CD14-positive monocyte (primary cell): ENCODE data around the gene RBM45. TPM values are rescaled to one million over a fixed set of nuclear protein-coding genes. Genes with fewer than 3 reads are reported as not detected.
A peak's percentile ranks its signal among the peaks of the same experiment; 100 is the strongest.

Experiments
- DNase-seq, 3 donors: peaks; one replicate each; pipeline ENCODE4 v3.0.0-alpha.2; 2011 to 2022
- H2AFZ ChIP-seq: 2 replicates; pipeline ENCODE4 v1.6.0; 2012; ENCODE audit warnings: mild to moderate bottlenecking, low read depth, low read length, inconsistent platforms; ENCODE audit not compliant: insufficient read depth, poor library complexity, severe bottlenecking
- H3K27ac ChIP-seq, 2 donors: 1 replicate in 1 of 2; 2 replicates in 1 of 2; pipeline ENCODE4 v1.5.1; 2012 to 2013; ENCODE audit warnings: low read length in 2 of 2, control low read depth in 1 of 2, inconsistent platforms in 1 of 2, low read depth in 1 of 2, mild to moderate bottlenecking in 1 of 2
- H3K27me3 ChIP-seq, 2 donors: one replicate each; pipeline versions ENCODE4 v1.6.0 to v1.6.1; 2011 to 2013; ENCODE audit warnings: low read length in 2 of 2; ENCODE audit not compliant: control insufficient read depth in 2 of 2, insufficient read depth in 2 of 2
- H3K36me3 ChIP-seq, 2 donors: replicated peaks in 1 of 2; 1 replicate in 1 of 2; 2 replicates in 1 of 2; pipeline versions ENCODE4 v1.5.1 to v1.6.1; 2012 to 2013; ENCODE audit warnings: low read length in 2 of 2, control low read depth in 1 of 2, inconsistent platforms in 1 of 2, mild to moderate bottlenecking in 1 of 2; ENCODE audit not compliant: insufficient read depth in 2 of 2, control insufficient read depth in 1 of 2
- H3K4me1 ChIP-seq, 2 donors: 1 replicate in 1 of 2; 2 replicates in 1 of 2; pipeline versions ENCODE4 v1.5.1 to v1.6.1; 2012 to 2013; ENCODE audit warnings: low read length in 2 of 2, control low read depth in 1 of 2, inconsistent platforms in 1 of 2, mild to moderate bottlenecking in 1 of 2, moderate library complexity in 1 of 2; ENCODE audit not compliant: insufficient read depth in 2 of 2, control insufficient read depth in 1 of 2
- H3K4me2 ChIP-seq: replicated peaks from 2 replicates; pipeline ENCODE3; 2012; ENCODE audit warnings: low read length, moderate library complexity, mild to moderate bottlenecking; ENCODE audit not compliant: poor library complexity, severe bottlenecking; ENCODE audit errors: extremely low read depth
- H3K4me3 ChIP-seq, 3 experiments: fragments of 200-600 bp in 1 of 3; sonication (generic) in 1 of 3; replicated peaks in 1 of 3; 1 replicate in 2 of 3; 2 replicates in 1 of 3; pipeline ENCODE4 v1.5.1; 2011 to 2013; ENCODE audit warnings: low read length in 3 of 3, mild to moderate bottlenecking in 3 of 3, control low read depth in 2 of 3, low read depth in 2 of 3, inconsistent platforms in 1 of 3, moderate library complexity in 1 of 3
- H3K79me2 ChIP-seq: 2 replicates; pipeline ENCODE4 v1.6.0; 2012; ENCODE audit warnings: mild to moderate bottlenecking, control low read depth, inconsistent platforms, low read length, moderate library complexity; ENCODE audit not compliant: insufficient read depth
- H3K9ac ChIP-seq: 2 replicates; pipeline ENCODE4 v1.6.0; 2017; ENCODE audit warnings: low read length, mild to moderate bottlenecking; ENCODE audit not compliant: insufficient read depth, poor library complexity, severe bottlenecking
- H3K9me3 ChIP-seq, 2 donors: replicated peaks in 1 of 2; 1 replicate in 1 of 2; 2 replicates in 1 of 2; pipeline versions ENCODE4 v1.5.1 to v1.6.1; 2012 to 2013; ENCODE audit warnings: low read length in 2 of 2, control low read depth in 1 of 2; ENCODE audit not compliant: control insufficient read depth in 1 of 2, insufficient read depth in 1 of 2
- H4K20me1 ChIP-seq: 2 replicates; pipeline ENCODE4 v1.6.0; 2012; ENCODE audit warnings: mild to moderate bottlenecking, low read length, control low read depth, moderate library complexity; ENCODE audit not compliant: insufficient read depth
- H3K27ac Mint-ChIP-seq, 7 donors: one replicate each; pipeline ENCODE4 v1.8.0; 2020; ENCODE audit warnings: mild to moderate bottlenecking in 7 of 7, mixed read lengths in 7 of 7, moderate library complexity in 6 of 7, inconsistent platforms in 2 of 7
- H3K27me3 Mint-ChIP-seq, 3 donors: one replicate each; pipeline ENCODE4 v1.8.0; 2021 to 2022; ENCODE audit warnings: low read depth in 3 of 3, mild to moderate bottlenecking in 3 of 3, mixed read lengths in 3 of 3, moderate library complexity in 3 of 3, inconsistent platforms in 1 of 3
- H3K36me3 Mint-ChIP-seq, 2 donors: one replicate each; pipeline ENCODE4 v1.8.0; 2020; ENCODE audit warnings: mixed read lengths in 2 of 2, inconsistent platforms in 1 of 2, mild to moderate bottlenecking in 1 of 2
- H3K4me1 Mint-ChIP-seq: one replicate; pipeline ENCODE4 v1.8.0; 2020; ENCODE audit warnings: mild to moderate bottlenecking, mixed read lengths
- H3K4me3 Mint-ChIP-seq, 2 donors: one replicate each; pipeline ENCODE4 v1.8.0; 2020; ENCODE audit warnings: mild to moderate bottlenecking in 2 of 2, mixed read lengths in 2 of 2, moderate library complexity in 1 of 2
- H3K9me3 Mint-ChIP-seq, 7 donors: one replicate each; pipeline ENCODE4 v1.8.0; 2020 to 2022; ENCODE audit warnings: mixed read lengths in 7 of 7, mild to moderate bottlenecking in 6 of 7, moderate library complexity in 6 of 7, inconsistent platforms in 2 of 7
- CTCF ChIP-seq: fragments of 200-600 bp; IDR thresholded peaks from one replicate; pipeline ENCODE4 v1.8.0; 2022; ENCODE audit warnings: antibody characterized with exemption, mild to moderate bottlenecking
- WGBS: methylation state at CpG from one replicate; pipeline ENCODE4 v1.1.5; 2013; ENCODE audit warnings: missing lambda C conversion rate; ENCODE audit not compliant: insufficient coverage; 5-methylcytosine and 5-hydroxymethylcytosine counted together
- intact Hi-C, 2 donors: fragments of 100-400 bp; cut with micrococcal nuclease; formaldehyde crosslinking; loops; one replicate each; pipeline versions ENCODE4 v1.15.0 to v1.15.1; 2023
- polyA plus RNA-seq, 3 donors: library from polyadenylated mRNA; depleted of rRNA in 1 of 3; unstranded in 2 of 3; stranded (reverse) in 1 of 3; fragments of 300-500 nt in 2 of 3; fragments of >200 nt in 1 of 3; fragmentation: Illumina TruSeq in 2 of 3; gene quantifications; 1 replicate in 2 of 3; 2 replicates in 1 of 3; pipeline ENCODE4 v1.2.3, GENCODE V29; 2012 to 2021

Gene RBM45
- polyA plus RNA-seq, 3 donors: 5.7 to 6.6 (median 5.9) TPM

- H4K20me1 ChIP-seq: no peaks in the 10 kb centered on the region
- H3K79me2 ChIP-seq: peaks cover 14% of the 10 kb centered on the region
- TF ChIP-seq CTCF: no peak
- Mint-ChIP-seq H3K27me3 (peaks cover 0 to 1% (median 0%) of the 10 kb centered on the region in 3 donors), H3K4me3 (no peak overlapping the region), H3K27ac (peak overlapping the region in 2 of 7 donors; percentile 56 to 78), H3K4me1 (peaks cover 28% of the 10 kb centered on the region), H3K9me3 (no peaks in the 10 kb centered on the region), H3K36me3 (peaks cover 4 to 12% of the 10 kb centered on the region in 2 donors)
- peak overlapping the region; percentile 99 for H3K4me2 ChIP-seq
- peaks cover 13 to 19% of the 10 kb centered on the region in 2 donors for H3K4me1 ChIP-seq
- no CpG with 5 or more reads among the region's 1 CpG for WGBS
- peak overlapping the region in 1 of 3 experiments; percentile 97 for H3K4me3 ChIP-seq
- no peaks in the 10 kb centered on the region for H3K9me3 ChIP-seq
- H3K9ac ChIP-seq: no peak overlapping the region
- no peak overlapping the region for H2AFZ ChIP-seq
- DNase-seq: no peak
- intact Hi-C loops: no loop called here
- no peaks in the 10 kb centered on the region for H3K27me3 ChIP-seq
- peaks cover 2 to 9% of the 10 kb centered on the region in 2 donors for H3K36me3 ChIP-seq
- no peak overlapping the region for H3K27ac ChIP-seq
These were observed 494 bp upstream of the RBM45 start for GRCh38 chr2:178111743-178112142.

- H3K4me3 Mint-ChIP-seq: no peak overlapping the region
- H3K27ac Mint-ChIP-seq: peak overlapping the region in 1 of 7 donors; percentile 12
- H3K27me3 ChIP-seq: no peaks in the 10 kb centered on the region
- H3K36me3 ChIP-seq: peaks cover 19 to 33% of the 10 kb centered on the region in 2 donors
- no peak overlapping the region for H3K4me2 ChIP-seq
- H3K9me3 Mint-ChIP-seq: no peaks in the 10 kb centered on the region
- TF ChIP-seq CTCF: no peak
- no peak for DNase-seq
- WGBS: 100% methylated on average over 2 of the region's 2 CpGs
- peaks cover 13 to 19% of the 10 kb centered on the region in 2 donors for H3K4me1 ChIP-seq
- H3K9me3 ChIP-seq: no peaks in the 10 kb centered on the region
- peaks cover 14% of the 10 kb centered on the region for H3K79me2 ChIP-seq
- no peak overlapping the region for H3K9ac ChIP-seq
- peaks cover 0 to 1% (median 0%) of the 10 kb centered on the region in 3 donors for H3K27me3 Mint-ChIP-seq
- no peaks in the 10 kb centered on the region for H4K20me1 ChIP-seq
- peaks cover 28% of the 10 kb centered on the region for H3K4me1 Mint-ChIP-seq
- H3K27ac ChIP-seq: no peak overlapping the region
- no peak overlapping the region for H2AFZ ChIP-seq
- peaks cover 17 to 23% of the 10 kb centered on the region in 2 donors for H3K36me3 Mint-ChIP-seq
- H3K4me3 ChIP-seq: no peak overlapping the region
- intact Hi-C loops: no loop called here
These were observed 2.2 kb downstream of the RBM45 start for GRCh38 chr2:178114462-178114861.
